ELR (cell line): ENCODE results near the gene PEX19.
"Not testable (repeated sequence)": the region's sequence is repeated elsewhere in the genome, so short reads cannot be mapped to it uniquely, and the experiment has no call there.

Source experiments
- DNase-seq: peaks from one replicate; pipeline ENCODE4 v3.0.0-alpha.2; 2015; ENCODE audit warnings: low read depth

PEX19 gene, protein sequence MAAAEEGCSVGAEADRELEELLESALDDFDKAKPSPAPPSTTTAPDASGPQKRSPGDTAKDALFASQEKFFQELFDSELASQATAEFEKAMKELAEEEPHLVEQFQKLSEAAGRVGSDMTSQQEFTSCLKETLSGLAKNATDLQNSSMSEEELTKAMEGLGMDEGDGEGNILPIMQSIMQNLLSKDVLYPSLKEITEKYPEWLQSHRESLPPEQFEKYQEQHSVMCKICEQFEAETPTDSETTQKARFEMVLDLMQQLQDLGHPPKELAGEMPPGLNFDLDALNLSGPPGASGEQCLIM

DNA sequence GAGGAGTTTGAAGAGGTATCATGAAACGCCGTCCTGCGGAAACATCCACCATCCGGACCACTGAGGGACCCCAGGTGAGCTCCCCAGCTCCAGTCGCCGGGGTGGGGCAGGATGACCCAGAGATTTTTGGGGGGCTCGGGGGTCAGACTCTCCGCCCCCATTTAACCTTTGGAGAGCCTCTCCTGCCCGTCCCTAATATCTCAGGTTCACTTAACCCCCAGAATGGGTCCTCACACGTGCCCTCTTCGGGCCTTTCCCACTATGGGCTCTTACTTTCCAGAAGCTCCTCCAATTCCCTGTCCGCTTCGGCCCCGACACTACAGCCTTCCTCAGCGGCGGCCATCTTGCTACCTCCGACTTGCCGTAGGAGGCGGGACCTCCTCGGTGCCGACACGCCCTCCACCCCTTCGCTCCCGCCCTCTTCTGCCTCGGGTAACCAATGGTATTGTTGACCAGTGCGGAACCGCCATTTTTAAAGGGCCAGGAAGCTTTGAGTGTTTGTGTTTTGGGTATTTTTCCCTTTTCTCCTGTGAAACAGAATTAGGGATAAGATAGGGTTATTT, at the start of gene PEX19:
TSS of gene PEX19 (minus strand) at position 352 of the 563 bp plus-strand sequence. CDS start at position 343, 9 bp downstream.
- peak; percentile 93 for DNase-seq

DNA sequence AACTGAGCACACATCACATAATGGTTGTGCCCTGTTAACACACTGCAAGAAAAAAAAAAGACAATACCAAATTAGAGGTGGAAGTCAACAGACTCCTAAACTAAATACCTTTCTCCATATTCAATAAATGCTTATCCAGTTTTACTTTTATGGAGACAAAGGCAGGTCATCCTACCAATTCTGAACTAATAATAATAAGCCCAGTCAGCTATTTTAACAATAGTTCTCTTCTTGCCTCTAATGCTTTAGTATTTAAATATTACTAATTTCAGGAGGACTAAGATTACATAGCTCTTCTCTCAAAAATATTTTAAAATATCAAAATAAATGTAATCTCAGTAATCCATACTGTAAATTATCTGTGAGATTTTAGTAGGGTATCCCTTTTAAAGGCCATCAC, 47.6 kb upstream of the PEX19 start:
- DNase-seq: no peak

GRCh38 chr1:160330119-160330518, 45.2 kb upstream of the PEX19 start:
- no peak for DNase-seq

DNA sequence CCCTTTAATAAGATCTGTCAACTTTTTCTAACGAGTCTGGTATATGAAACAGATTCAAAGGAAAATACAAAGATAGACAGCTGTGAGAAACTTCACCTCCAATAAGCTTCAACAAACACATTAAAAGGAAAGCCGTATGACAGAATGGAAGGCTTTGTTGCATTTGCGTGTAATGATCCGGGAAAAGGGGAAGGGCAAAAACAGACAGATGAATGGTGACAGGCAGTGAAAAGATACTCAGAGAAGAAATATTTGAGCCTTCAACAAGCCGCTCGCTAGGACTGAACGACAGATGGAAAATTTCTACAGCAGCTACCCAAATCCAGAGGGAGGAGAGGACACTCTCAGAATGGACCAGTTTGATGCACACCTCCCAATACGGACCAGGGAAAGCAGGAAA, 43.3 kb upstream of the PEX19 start:
- DNase-seq: no peak

GRCh38 chr1:160326418-160326817, 41.5 kb upstream of the PEX19 start:
- DNase-seq: no peak

DNA sequence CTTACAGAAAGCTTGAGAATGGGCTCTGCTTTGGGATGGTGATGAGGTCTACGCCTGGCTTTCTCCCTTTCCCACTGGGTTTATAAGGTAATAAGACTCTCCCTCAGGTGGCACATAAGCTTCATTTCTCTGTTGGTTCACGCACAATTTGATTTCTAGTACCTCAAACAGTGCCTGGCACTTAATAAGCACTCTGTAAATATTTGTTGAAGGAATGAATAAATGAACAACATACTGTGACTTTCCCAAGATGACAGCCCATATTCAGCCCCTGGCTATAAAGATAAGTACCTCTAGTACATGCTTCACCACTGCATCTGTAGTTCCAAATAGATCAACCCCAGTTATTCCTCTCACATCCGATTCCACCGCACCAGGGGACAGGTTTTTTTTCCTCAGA, 40.3 kb upstream of the PEX19 start:
- no peak for DNase-seq

- DNase-seq: no peak
These were observed 37.9 kb upstream of the PEX19 start for GRCh38 chr1:160322831-160323230.

- DNase-seq: no peak
These were observed 30.4 kb upstream of the PEX19 start for GRCh38 chr1:160315359-160315758.

DNA sequence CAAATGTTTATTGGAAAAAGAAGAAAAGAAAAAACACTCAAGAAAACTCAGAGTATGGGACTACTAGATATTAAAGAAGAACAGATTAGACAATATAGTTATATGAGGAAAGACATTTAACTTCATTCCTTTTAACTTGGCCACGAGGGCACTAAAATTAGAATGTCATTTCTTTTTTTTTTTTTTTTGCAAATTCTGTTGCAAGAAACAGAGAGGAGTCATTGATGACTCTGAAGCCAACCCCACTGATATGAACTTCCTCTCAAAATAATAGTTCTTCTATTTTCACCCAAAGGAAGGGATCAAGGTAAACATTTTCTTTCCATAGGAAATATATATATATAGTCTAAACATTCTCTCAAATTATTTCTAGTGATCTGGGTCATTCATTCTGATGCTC, 24.6 kb upstream of the PEX19 start:
- DNase-seq: peak; percentile 17

GRCh38 chr1:160309185-160309557, 24.2 kb upstream of the PEX19 start:
- DNase-seq: peak; percentile 56

DNA sequence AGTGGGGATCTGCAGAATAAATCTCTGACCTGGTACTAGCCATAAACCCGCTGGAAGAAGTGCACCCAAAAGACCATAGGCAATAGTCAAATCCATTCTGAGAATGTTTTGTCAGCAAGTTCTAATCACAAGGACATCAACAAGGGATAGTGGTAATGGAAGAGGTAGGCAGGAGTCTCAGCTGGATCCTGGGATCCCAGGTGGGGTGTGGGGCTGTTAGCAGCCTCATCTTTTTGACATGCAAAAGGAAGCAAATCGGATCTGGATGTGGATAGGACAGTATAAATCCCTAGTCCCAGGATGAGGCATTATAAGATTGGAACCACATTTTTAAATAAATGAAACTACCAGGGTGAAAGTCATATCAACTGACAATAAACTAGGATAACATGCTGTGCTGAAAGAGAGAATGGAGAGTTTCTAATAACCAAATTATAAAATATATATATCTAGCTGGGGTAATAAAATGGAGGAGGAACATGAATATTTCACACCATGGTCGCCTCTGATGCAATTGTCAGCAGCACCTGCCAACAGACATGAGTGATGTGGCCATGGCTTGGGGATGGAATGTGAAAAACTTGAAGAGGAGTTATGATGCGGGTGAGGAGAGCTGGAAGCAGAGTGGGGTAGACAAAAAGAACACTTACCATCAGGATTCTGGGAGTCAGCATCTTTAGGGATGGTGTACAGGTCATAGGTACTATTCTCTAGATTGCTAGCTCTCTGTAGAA, 23.7 kb upstream of the PEX19 start:
- no peak for DNase-seq

- DNase-seq: no peak
These were observed 22.3 kb upstream of the PEX19 start for GRCh38 chr1:160307118-160307791.

DNA sequence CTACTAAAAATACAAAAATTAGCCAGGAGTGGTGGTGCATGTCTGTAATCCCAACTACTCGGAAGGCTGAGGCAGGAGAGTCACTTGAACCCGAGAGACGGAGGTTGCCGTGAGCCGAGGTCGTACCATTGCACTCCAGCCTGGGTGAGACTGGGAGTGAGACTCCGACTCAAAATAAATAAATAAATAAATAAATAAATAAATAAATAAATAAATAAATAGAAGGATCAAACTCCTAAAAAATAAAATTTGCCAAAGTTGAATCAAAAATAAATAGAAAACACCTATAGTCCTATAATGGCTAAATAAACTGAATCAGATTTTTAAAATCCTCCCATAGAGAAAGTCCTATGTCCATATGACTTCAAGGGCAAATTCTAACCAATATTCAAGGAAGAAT, 15.2 kb upstream of the PEX19 start:
- no peak for DNase-seq

DNA sequence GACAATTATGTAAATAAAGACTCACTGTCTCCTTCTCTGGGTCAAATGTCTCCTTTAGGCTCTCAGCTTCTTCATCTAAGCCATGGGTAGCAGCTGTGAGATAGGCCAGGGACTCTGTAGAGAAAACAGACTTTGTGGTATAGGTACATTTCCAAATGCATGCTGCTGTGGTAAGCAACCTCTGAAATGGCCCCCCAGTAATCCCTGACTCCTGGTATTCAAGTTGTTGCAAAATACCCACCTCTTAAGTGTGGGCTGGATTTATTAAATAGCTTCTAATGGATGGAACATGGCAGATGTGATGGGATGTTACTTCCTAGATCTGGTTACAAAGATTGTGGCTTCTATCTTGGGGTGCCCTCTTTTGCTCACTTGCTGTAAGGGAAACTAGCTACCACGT, 11.1 kb upstream of the PEX19 start:
- no peak for DNase-seq

- no peak for DNase-seq
These were observed 8.4 kb upstream of the PEX19 start for GRCh38 chr1:160293020-160293968.

GRCh38 chr1:160291248-160292220, 6.6 kb upstream of the PEX19 start:
- DNase-seq: peak; percentile 70

- DNase-seq: not testable (repeated sequence)
These were observed 2.8 kb upstream of the PEX19 start for GRCh38 chr1:160287769-160288168.

DNA sequence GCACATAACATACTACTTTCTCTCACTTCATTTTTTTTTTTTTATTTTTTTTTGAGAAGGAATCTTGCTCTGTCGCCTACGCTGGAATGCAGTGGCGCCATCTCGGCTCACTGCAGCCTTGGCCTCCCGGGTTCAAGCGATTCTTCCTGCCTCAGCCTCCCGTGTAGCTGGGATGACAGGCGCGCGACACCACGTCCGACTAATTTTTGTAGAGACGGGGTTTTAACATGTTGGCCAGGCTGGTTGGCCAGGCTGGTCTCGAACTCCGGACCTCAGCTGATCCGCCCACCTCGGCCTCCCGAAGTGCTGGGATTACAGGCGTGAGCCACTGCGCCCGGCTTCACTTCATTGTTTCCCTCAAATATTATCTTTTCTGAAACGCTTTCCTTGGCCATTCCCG, 573 bp upstream of the PEX19 start:
- no peak for DNase-seq

DNA sequence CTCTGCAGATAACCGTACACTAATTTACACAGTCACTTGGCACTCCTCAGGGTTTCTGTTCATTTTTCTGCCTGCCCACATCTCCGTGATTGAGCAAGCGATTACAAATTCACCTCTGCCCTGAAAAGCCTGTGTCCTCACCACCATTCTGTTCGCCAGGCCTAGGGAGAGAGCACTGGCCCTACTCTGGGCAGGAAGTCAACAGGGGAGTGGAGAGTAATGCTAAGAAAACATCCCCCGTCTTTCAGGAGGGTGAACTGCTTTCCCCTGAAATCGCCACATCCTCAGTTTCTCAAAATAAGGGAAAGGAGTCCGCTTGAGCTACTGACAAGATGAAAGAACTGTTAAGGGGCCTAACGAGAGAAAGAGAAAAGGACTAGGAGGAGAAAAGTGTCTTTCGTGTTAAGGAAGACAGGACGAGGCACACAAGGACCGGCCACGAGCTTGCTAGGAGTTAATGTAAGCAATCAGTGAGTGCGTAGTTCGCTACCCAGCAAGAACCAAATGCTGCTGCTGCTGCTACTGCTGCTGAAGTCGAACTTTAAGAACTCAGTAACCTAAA, 632 bp downstream of the PEX19 start:
- DNase-seq: peak; percentile 67

GRCh38 chr1:160282807-160283206, 2.1 kb downstream of the PEX19 start:
- DNase-seq: no peak
